Suprapubic skin (tissue), 3 donors: ENCODE data around the gene SCARB1.

ENCODE experiments used
- POLR2A ChIP-seq, 2 donors: fragments of 450-650 bp; IDR thresholded peaks; one replicate each; pipeline ENCODE4 v1.6.1; 2017; ENCODE audit warnings: antibody characterized with exemption in 2 of 2, mild to moderate bottlenecking in 2 of 2, moderate library complexity in 2 of 2
- TF ChIP-seq, protein P1 (sequence below), 2 donors: fragments of 200-600 bp in 1 of 2; fragments of 450-650 bp in 1 of 2; sonication (generic) in 1 of 2; IDR thresholded peaks; one replicate each; pipeline ENCODE4 v1.5.1; 2016 to 2019; ENCODE audit warnings: antibody characterized with exemption in 2 of 2, mild to moderate bottlenecking in 1 of 2, moderate library complexity in 1 of 2

GRCh38 chr12:124836759-124837158 is 26.9 kb downstream of the SCARB1 start:
- TF ChIP-seq, protein P1, sequence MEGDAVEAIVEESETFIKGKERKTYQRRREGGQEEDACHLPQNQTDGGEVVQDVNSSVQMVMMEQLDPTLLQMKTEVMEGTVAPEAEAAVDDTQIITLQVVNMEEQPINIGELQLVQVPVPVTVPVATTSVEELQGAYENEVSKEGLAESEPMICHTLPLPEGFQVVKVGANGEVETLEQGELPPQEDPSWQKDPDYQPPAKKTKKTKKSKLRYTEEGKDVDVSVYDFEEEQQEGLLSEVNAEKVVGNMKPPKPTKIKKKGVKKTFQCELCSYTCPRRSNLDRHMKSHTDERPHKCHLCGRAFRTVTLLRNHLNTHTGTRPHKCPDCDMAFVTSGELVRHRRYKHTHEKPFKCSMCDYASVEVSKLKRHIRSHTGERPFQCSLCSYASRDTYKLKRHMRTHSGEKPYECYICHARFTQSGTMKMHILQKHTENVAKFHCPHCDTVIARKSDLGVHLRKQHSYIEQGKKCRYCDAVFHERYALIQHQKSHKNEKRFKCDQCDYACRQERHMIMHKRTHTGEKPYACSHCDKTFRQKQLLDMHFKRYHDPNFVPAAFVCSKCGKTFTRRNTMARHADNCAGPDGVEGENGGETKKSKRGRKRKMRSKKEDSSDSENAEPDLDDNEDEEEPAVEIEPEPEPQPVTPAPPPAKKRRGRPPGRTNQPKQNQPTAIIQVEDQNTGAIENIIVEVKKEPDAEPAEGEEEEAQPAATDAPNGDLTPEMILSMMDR (IDR thresholded peaks at IDR 0.05), result no peak
- no peak for TF ChIP-seq POLR2A (IDR thresholded peaks at IDR 0.05)
